ENCODE results near the gene PDZD2.

GRCh38 chr5:32110111-32110696 is 471.3 kb downstream of the PDZD2 start:
- TF ChIP-seq POLR2A (IDR thresholded peaks at IDR 0.05; ENCODE audit: low read length) (no peak), GATA1 (IDR thresholded peaks at IDR 0.05; ENCODE audit: low read depth, low read length) (no peak)
